ENCODE data around the gene SNX33.
"Not testable (repeated sequence)": the region's sequence is repeated elsewhere in the genome, so short reads cannot be mapped to it uniquely, and the experiment has no call there.

The SNX33 gene, protein sequence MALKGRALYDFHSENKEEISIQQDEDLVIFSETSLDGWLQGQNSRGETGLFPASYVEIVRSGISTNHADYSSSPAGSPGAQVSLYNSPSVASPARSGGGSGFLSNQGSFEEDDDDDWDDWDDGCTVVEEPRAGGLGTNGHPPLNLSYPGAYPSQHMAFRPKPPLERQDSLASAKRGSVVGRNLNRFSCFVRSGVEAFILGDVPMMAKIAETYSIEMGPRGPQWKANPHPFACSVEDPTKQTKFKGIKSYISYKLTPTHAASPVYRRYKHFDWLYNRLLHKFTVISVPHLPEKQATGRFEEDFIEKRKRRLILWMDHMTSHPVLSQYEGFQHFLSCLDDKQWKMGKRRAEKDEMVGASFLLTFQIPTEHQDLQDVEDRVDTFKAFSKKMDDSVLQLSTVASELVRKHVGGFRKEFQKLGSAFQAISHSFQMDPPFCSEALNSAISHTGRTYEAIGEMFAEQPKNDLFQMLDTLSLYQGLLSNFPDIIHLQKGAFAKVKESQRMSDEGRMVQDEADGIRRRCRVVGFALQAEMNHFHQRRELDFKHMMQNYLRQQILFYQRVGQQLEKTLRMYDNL

DNA sequence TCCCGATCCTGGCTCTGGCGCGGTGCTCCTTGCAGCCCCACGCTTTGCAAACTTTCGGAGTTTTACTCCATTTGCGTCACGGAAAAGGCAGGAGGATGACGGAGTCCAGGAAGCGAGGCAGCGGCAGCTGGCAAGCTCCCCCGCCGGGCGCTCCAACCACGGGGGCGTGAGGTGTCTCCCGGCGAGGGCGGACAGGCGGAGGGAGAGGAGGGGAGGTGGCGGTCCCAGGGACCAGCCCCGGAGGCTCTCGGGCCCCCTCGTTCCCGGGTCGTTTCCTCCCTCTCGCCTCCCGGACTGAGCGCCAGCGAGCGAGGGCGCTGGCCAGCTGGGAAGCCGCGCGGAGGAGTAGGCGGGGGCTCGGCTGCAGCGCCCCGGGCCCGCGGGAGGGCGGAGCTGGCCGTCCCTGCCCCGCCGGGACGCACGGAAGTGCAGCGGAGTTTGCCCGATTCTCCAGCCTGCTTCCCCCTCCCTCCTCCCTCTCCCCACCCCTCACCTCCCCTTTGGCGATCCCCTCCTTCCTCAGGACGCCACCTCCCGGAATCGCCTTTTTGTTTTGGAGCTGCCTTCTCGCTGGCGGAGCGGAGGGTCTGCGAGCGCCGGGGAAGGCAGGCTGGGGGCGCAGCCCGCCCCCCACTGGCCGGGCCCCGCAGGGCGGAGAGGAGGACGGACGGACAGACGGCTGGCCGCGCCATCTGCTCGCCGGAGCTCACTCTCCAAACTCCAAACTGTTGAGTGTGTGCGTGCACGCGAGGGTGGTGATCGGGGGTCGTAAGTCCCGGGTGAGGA is at the start of gene SNX33:
SNX33 (plus strand) TSS at position 543 of the 786 bp plus-strand sequence. CDS start 1,191 bp downstream, outside the sequence.
- DNase-seq = peak; percentile 40

DNA sequence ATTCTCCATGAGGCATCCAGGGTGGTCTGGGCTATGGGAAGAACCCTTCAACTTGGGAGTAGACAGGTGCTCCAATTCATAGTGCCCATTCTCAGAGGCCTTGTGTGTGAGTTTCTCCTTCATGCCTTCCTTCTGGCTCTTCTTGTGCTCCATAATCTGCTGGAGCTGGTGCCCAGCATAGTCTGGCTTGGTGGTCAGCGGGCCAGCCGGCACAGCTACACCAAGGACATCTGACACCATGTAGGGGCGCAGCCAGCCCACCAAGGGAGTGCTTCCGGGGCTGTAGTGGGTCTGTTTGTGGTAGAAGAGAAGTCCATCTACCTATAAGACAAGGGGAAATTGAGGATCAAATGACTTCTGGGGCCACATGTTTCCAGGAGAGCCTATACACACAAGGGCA is 49.4 kb upstream of the SNX33 start:
- no peak for DNase-seq

DNA sequence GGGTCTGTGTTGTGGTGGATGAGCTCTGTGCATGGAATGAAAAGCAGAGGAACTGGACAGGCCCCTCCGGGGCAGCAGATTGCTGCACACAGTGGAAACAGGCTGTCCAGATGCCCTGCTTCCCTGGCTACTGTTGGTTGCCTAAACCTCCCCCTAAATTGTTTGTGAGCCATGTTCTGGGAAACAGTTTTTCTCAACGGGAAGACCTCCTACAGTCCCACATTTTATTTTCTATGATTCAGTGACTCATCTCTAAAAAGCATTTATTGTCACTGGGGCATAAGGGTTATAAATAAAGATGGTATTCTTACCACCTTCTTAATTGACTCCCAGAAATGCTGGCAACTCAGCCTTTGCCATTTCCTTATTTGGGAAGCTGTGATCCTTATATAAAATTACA is 48.3 kb upstream of the SNX33 start:
- no peak for DNase-seq

DNA sequence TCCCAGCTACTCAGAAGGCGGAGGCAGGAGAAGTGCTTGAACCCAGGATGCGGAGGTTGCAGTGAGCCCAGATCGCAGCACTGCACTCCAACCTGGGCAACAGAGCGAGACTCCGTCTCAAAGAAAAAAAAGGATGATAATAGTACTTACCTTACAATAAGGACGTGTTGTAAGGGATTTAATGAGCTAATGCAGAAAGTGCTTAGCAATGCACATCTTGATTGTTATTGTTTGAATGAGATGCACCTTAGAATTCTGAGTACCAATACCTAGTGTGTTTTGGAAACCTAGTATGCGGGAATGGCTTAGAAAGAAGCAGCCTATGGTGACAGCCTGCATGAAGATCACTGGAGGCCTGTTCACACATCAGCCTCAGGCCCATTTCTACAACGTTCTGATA is 41.7 kb upstream of the SNX33 start:
- DNase-seq = no peak

DNA sequence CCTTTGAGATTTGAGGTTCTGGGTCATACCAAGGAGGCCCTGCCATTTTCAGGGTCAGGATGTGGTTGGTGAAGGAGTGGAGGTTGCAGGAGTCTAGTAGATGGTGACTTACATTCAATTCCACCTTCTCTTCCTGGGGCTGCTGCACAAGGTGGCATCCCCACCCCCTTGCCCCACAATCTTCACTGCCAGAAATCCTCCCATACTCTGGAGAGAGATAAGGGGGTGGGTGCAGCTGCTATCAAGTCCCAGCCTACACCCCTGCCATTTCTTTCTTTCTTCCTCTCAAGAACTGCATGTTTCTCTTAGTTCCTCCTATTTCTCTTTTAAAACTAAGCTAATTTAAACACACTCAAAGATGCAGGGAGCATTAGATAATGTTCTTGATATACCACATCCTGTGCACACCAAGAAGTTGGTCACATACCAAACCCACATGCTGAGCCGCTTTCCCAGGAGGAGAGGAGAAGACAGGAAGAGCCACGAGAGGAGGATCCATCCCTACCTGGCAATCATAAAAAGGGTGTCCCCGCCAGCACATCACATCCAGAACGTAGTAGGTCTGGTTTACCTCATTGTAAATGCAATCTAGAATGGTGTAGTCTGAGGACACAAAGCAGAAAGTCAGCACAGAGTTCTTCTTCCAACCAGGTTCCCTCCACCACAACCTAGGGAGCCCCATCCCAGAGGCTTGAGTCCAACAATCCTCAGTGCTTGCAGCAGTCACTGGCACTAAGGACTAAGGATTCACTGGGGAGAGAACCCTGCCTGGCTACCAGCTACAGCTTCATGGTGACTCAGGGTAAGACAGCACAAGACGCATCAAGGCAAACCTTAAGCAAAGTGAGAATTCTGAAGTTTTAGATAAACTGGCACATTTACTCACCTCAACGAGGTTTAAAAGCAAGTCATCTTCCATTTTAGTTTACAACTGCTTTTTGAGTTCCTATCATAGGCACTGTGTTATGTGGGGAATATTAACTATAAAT is 40.7 kb upstream of the SNX33 start:
- no peak for DNase-seq

DNA sequence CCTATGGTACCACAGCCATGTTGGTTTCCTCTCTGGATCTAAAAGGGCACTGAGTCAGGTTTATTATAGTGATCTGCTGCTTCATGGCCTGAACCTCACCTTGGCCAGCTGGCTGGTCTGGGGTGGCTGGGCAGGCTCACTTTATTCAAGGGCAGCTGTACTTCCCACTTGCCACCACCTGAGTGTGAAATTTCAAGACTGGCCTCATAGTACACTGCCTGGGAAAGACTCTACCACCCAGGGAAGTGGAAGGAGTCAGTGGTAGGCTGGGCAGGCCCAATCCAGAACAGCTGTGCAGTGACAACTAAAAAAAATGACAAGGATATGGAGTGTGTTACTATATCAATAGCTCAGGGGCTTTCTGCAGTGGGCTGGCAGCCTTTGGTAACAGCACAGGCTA is 30.9 kb upstream of the SNX33 start:
- DNase-seq = no peak

DNA sequence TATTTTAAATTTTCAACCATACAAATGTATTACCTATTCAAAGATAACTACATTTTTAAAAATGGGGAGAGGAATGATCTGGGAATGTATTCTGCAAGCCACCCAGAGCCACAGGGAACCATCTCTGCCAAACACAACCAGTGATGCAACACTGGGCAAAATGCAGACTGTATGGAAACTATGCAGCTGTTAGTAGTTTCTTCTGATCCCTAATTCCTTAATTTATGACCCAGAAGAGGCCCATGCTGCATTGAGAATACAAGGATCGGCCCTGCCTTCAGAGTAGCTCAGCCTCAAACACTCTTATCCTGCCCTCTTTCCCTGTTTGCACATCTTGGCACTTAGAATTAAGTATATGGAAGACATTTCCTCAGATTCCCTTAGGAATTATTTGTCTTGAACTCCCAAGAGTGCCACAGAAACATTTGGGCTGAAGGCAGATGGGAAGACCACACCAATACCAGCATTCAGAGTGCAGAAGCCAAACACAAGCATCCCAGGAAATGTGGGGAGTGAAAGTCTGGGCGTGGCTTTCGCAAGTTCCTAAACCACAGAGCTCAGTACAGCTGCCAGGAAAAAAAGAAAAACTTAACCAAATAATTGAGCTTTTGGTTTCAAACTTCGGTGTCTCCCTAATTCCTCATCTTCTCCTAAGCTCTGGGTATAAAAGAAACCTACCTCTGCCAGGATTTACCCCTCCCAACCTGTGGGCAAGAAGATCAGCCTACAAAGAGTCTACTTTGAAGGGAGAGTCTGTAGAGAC is 27.5 kb upstream of the SNX33 start:
- DNase-seq = no peak

DNA sequence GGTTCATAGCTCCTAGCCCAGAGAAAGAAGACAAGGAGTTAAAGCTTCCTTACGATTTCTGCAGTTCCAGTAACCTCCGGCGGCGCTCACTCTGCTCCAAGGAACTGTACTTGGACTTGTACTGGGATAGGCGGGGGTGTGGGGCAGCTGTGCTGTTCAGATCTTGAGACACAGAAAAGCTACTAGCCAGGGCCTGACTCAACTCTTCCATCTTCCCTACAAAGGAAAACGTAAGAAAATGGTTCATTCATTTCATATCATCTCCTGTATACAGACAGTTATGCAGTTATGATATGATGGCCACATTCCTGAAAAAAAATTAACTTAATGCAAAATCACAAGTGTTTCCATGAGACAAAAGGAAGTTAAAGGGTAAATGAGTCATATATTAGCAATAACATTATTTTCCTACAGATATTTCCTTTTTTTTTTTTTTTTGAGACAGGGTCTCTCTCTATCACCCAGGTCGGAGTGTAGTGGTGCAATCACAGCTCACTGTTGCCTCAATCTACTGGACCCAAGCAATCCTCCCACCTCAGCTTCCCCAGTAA is 26.8 kb upstream of the SNX33 start:
- DNase-seq = no peak

DNA sequence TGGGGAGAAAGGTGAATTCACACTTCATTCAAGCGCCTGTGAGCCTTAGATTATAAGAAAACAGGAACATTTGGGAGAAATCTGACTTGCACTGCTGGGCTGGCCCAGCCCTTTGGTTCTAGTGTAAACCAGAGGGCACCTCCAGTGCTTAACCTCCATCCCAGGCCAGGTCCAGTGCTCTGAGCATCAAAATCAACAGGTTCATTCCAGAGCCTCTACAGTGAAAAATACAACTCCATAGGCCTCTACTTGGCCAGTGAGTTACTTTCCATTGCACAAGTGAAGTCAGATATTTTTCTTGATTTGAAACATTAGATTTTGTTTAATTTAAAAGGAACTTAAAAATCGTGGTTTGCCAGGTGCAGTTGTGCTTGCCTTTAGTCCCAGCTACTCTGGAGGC is 25.2 kb upstream of the SNX33 start:
- DNase-seq = no peak

DNA sequence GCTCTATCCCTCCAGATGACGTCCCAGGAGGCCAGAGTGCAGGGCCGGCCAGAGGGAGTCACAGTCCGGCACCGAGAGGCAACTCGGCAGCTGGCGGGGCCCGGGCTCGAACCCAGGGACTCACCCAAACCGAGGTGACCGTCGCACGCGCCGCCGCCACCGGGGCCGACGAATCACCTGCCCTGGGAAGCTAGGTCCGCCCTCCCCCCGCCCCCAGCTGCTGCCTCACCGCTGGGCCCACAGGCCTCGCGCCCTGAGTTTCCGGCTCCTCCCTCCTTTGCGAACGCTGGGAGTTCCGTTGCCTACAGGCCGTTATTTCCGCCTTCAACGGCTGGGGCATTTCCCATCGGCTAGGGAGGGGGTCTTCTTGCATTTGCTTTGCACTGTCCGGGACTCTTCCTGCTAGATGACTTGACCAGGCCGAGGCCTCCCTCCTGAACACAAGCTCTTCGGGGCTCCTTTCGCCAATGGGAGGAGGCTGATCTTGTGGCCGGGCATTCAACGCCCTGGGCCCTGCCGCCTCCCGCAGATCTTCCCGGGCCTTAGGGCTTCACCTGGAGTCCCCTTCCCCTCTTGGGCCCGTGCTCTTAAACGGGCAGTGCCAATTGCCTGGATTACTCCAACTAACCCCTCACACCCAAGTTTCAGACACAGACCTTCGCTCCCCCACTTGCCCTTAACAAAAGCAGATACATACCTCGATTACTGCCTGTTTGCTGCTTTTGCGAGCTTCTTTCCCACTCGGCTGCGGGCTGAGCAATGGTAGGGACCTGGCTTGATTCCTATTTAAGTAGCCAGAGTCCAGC is 22.0 kb upstream of the SNX33 start, which contains the start of gene SNUPN:
SNUPN (minus strand) TSS at position 184 of the 806 bp plus-strand sequence. CDS start 4,674 bp downstream, outside the sequence.
- DNase-seq = peak; percentile 64

DNA sequence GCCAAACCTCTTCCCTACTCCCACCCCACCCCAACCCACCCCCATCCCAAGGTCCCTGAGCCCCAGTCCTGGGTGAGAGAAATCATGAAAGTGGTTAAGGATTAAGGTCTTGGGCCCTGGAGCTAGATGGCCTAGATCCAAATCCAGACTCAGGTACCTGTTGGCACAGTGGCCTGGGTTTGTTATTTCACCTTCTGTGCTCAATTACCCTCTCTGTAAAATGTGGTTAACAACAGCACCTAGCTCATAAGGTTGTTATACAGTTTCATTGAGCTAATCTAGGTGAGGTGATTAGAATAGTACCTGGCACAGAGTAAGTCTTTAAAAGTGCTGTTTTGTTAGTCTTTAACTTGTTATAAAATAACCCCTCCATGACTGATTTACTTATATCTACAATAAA is 15.8 kb upstream of the SNX33 start:
- DNase-seq = no peak

DNA sequence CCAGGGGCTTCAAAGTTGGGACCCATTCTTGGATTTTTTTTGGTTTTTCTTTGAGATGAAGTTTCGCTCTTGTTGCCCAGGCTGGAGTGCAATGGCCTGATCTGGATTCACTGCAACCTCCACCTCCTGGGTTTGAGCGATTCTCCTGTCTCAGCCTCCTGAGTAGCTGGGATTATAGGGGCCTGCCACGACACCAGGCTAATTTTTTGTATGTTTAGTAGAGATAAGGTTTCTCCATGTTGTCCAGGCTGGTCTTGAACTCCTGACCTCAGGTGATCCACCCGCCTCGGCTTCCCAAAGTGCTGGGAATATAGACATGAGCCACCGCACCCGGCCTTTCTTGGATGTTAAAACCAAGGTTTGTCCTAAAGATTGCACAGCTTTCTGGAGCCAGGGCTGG is 13.8 kb upstream of the SNX33 start:
- DNase-seq = not testable (repeated sequence)

DNA sequence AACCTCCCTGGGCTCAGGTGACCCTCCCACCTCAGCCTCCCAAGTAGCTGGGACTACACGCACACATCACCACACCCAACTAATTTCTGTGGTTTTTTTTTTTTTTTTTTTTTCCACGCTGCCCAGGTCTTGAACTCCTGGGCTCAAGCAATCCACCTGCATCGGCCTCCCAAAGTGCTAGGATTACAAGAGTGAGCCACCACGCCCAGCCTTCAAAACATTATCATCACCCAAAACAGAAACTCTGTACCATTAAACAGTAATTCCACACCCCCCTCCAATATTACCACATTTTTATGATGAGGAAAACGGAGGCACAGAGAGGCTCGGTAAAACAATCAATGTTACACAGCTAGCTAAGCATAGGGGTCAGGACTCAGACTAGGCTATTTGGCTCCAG is 11.7 kb upstream of the SNX33 start:
- DNase-seq = no peak

DNA sequence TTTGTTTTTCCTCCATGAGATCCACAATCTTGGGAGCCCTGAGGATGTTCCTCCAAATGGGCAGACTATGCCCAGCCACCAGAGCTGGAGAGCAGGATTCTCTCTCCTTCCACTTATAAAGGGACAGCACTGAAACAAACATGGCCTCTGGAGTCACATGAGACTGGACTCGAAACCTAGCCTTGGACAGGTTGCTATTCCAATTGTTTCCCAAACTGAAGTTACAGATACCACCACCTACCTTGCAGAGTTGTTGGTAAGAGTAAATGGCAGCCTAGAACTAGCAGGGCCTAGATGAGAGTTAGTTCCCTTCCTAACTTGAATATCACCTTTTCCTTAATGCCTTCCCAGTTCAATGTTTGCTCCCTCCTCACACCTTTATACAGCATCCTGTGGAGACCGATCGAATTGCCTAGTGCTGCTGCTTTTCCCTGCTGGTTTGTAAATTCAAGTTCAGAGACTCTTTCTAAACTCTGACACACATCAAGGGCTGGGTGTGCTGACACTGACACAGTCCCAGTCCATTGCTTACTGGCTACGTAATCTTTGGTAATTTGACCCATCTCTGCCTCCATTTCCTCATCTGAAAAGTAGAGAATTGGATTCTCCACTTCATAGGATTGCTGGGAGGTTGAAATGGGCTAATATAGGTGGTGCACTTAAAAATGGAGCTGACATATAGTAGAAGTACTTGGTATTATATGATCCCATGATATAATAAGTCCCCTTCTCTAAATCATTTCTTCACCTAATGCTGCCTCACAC is 10.3 kb upstream of the SNX33 start:
- DNase-seq = no peak

DNA sequence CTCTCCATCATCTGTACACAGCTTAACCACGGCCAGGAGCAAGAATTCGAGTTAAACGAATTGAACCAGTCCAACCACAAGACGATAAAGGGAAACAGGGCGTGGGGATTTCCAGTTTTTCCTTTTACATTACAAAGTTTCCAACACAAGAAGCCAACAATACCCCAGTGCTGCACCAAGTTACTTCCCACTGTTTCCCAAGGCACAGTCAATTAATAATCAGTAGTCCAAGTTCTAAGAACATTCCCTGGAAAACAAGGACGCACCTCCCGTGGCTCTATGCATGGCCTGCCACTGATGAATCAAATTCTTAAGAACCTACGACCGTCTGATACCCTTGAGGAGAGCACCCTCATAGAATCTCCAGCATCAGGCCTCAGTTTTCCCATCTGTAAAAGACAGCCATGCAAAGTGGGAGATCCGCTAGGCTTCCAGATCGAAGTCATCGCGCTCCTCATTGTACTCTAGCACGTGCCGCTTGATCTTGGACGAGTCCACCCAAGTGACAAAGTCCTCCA is 8.5 kb upstream of the SNX33 start:
- no peak for DNase-seq

DNA sequence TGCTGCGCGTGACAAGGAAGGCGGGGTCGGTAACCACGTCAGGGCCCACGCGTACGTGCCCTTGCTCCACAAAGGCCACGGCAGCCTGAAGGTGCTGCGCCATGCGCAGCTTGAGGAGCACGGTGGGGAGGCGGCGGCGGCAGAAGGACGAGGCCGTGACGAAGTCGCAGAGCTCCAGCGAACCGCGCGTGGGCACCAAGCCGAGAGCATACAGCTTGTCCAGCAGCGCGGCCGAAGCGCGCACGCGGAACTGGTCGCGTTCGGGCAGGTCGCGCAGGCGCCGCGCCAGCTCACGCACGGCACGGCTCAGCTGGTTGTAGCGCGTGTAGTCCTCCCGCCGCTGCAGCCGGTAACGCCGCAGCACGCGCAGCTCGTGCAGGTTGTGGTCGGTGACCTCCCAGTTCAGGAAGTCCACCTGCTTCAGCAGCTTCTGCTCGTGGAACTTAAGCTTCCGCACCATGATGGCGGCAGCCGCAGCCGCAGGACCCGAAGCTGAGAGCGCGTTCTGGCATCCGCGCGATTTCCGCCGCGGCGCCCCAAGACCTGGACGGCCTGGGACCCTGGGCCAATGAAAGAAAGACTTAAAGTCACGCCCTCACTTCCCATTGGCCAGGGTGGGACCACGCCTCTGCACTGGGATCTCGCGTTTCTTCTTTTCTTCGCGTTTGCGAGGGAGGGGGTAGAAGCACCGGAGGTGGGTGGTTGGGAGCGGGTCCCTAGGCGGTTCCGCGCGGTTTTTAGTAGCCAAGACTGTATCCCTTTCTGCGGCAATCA is 7.8 kb upstream of the SNX33 start, which contains the start of gene IMP3:
IMP3 (minus strand) TSS at position 516 of the 774 bp plus-strand sequence; CDS start at position 460, 56 bp downstream.
- peak; percentile 96 for DNase-seq

DNA sequence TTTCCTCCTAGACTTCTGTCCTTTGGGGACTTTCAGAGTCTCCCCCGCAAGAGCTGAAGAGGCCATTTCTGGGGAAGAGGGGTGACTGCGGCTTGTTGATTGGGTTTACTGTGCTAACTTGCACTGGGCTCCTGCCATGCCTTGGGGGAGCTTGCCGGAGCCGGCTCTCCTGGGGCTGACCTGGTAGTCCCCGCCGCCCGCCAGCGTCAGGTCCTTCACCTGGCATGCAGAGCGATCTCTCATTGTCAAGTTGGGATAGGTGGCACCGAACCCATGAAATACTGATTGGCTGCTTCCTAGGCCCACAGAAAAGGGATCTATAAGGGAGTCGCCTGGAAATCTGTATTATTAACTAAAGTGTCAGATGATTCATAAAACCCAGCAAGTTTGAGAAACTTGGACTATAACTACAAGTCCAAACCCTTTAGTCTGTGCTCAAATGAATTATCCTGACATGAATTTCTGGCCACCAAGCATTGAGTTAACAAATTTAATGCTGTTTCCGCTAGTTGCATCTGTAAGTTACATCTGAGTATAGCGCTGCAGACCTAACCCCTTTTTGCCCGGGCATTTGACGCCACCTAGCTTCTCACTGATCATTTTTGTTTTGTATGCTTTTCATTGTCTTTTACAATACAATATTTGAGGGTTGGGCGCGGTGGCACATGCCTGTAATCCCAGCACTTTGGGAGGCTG is 7.1 kb upstream of the SNX33 start:
- DNase-seq = peak; percentile 61

DNA sequence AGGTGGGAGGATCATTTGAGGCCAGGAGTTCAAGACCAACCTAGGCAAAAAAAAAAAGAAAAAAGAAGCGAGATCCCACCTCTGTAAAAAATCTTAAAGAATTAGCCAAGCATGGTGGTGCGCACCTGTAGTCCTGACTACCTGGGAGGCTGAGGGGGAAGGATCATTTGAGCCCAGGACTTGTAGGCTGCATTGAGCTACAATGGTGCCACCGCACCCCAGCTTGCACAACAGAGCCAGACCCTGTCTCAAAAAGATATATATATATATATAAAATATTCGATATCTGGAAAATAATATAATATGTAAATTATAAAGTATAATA is 6.6 kb upstream of the SNX33 start:
- DNase-seq = no peak

All from NCI-H345 (cell line).